HepG2 (cell line): ENCODE data around the gene TPX2. TPM values are rescaled to one million over a fixed set of nuclear protein-coding genes. Genes with fewer than 3 reads are reported as not detected.

Experiments used
- AGO2 ChIP-seq: fragments of 200-400 bp; formaldehyde crosslinking; optimal IDR thresholded peaks from 2 replicates; pipeline ENCODE3; 2017; ENCODE audit warnings: mild to moderate bottlenecking, low read depth, low read length, moderate library complexity
- ARNTL ChIP-seq: sonication (generic); formaldehyde crosslinking; IDR thresholded peaks from 2 replicates; pipeline ENCODE4 v1.4.0; 2020; ENCODE audit warnings: mild to moderate bottlenecking, missing genetic modification reagents
- HHEX ChIP-seq: IDR thresholded peaks from 2 replicates; pipeline ENCODE4 v1.6.1; 2016; ENCODE audit warnings: control low read depth
- IKZF1 ChIP-seq: fragments of 450-650 bp; IDR thresholded peaks from 2 replicates; pipeline ENCODE4 v1.7.1; 2016
- ISL2 ChIP-seq: sonication (generic); formaldehyde crosslinking; IDR thresholded peaks from 2 replicates; pipeline ENCODE4 v1.5.0; 2020; ENCODE audit warnings: missing genetic modification reagents
- KAT7 ChIP-seq: IDR thresholded peaks from 2 replicates; pipeline ENCODE4 v1.6.1; 2018; ENCODE audit warnings: borderline replicate concordance, missing compliant biosample characterization
- LCORL ChIP-seq, 2 experiments: fragments of 450-650 bp in 1 of 2; sonication (generic) in 1 of 2; formaldehyde crosslinking in 1 of 2; IDR thresholded peaks; 2 replicates each; pipeline versions ENCODE4 v1.5.0 to v1.6.1; 2017 to 2020; ENCODE audit warnings: antibody characterized with exemption in 1 of 2, missing genetic modification reagents in 1 of 2
- MXD4 ChIP-seq: IDR thresholded peaks from 2 replicates; pipeline ENCODE4 v1.6.1; 2016; ENCODE audit warnings: mild to moderate bottlenecking, missing biosample characterization, missing genetic modification reagents
- MYC ChIP-seq: sonication (generic); formaldehyde crosslinking; IDR thresholded peaks from 2 replicates; pipeline ENCODE4 v1.9.0; 2021; ENCODE audit warnings: missing genetic modification reagents, borderline replicate concordance
- NFYB ChIP-seq: sonication (generic); formaldehyde crosslinking; IDR thresholded peaks from 2 replicates; pipeline ENCODE4 v1.4.0; 2020; ENCODE audit warnings: missing genetic modification reagents
- NR1H2 ChIP-seq: sonication (generic); formaldehyde crosslinking; IDR thresholded peaks from 2 replicates; pipeline ENCODE4 v1.8.1; 2022; ENCODE audit warnings: low read depth, missing genetic modification reagents, borderline replicate concordance
- RBM39 ChIP-seq: fragments of 200-400 bp; formaldehyde crosslinking; IDR thresholded peaks from one replicate; pipeline ENCODE4 v1.6.1; 2018; ENCODE audit warnings: antibody characterized with exemption, mild to moderate bottlenecking, low read depth, low read length; ENCODE audit not compliant: poor library complexity, severe bottlenecking
- SKI ChIP-seq: fragments of 450-650 bp; IDR thresholded peaks from one replicate; pipeline ENCODE4 v1.6.1; 2018; ENCODE audit warnings: mild to moderate bottlenecking; ENCODE audit not compliant: partially characterized antibody
- ZBTB42 ChIP-seq: sonication (generic); formaldehyde crosslinking; IDR thresholded peaks from 2 replicates; pipeline ENCODE4 v1.5.0; 2020; ENCODE audit warnings: mild to moderate bottlenecking, missing genetic modification reagents
- ZMYM2 ChIP-seq: sonication (generic); formaldehyde crosslinking; IDR thresholded peaks from 2 replicates; pipeline ENCODE4 v1.8.0; 2022; ENCODE audit warnings: mild to moderate bottlenecking, missing genetic modification reagents
- ZNF263 ChIP-seq: sonication (generic); formaldehyde crosslinking; IDR thresholded peaks from 2 replicates; pipeline ENCODE4 v1.4.0; 2020; ENCODE audit warnings: missing genetic modification reagents
- ZNF484 ChIP-seq: sonication (generic); formaldehyde crosslinking; IDR thresholded peaks from 2 replicates; pipeline ENCODE4 v1.5.1; 2020; ENCODE audit warnings: mild to moderate bottlenecking, low read depth, missing genetic modification reagents, borderline replicate concordance
- ZSCAN12 ChIP-seq: sonication (generic); formaldehyde crosslinking; IDR thresholded peaks from 2 replicates; pipeline ENCODE4 v1.9.0; 2021; ENCODE audit warnings: mild to moderate bottlenecking, missing genetic modification reagents
- polyA plus RNA-seq, 8 experiments: library from polyadenylated mRNA; depleted of rRNA in 3 of 8; stranded (reverse) in 7 of 8; unstranded in 1 of 8; fragments of >200 nt; fragmentation: Illumina TruSeq in 4 of 8; extraction: Trizol in 4 of 8; gene quantifications; 2 replicates each; pipeline versions ENCODE4 v1.2.1 to v1.2.3, GENCODE V29; 2011 to 2016; ENCODE audit warnings: low read depth in 4 of 8, missing spikeins in 1 of 8, mixed read lengths in 1 of 8; ENCODE audit not compliant: insufficient read depth in 1 of 8
- total RNA-seq, 5 experiments: library from RNA; depleted of rRNA; stranded (reverse); fragments of >200 nt; fragmentation: Illumina TruSeq; extraction: Trizol; gene quantifications; 2 replicates each; pipeline ENCODE4 v1.2.3, GENCODE V29; 2016; ENCODE audit warnings: low read depth in 1 of 5
- TF ChIP-seq, protein P1 (sequence below): sonication (generic); formaldehyde crosslinking; IDR thresholded peaks from 2 replicates; pipeline ENCODE4 v1.4.0; 2020; ENCODE audit warnings: mild to moderate bottlenecking, missing genetic modification reagents, borderline replicate concordance
- TF ChIP-seq, protein P2 (sequence below): fragments of 450-650 bp; IDR thresholded peaks from 2 replicates; pipeline ENCODE4 v1.6.1; 2017
- TF ChIP-seq, protein P3 (sequence below): sonication (generic); formaldehyde crosslinking; IDR thresholded peaks from 2 replicates; pipeline ENCODE4 v1.5.1; 2020; ENCODE audit warnings: missing genetic modification reagents, mild to moderate bottlenecking, borderline replicate concordance

Gene TPX2
- total and polyA plus RNA-seq, 2 of the 13 experiments (the other 11 are each of a cell fraction or from before 2014, with no cell fraction given), result 34.3 to 124 TPM

DNA sequence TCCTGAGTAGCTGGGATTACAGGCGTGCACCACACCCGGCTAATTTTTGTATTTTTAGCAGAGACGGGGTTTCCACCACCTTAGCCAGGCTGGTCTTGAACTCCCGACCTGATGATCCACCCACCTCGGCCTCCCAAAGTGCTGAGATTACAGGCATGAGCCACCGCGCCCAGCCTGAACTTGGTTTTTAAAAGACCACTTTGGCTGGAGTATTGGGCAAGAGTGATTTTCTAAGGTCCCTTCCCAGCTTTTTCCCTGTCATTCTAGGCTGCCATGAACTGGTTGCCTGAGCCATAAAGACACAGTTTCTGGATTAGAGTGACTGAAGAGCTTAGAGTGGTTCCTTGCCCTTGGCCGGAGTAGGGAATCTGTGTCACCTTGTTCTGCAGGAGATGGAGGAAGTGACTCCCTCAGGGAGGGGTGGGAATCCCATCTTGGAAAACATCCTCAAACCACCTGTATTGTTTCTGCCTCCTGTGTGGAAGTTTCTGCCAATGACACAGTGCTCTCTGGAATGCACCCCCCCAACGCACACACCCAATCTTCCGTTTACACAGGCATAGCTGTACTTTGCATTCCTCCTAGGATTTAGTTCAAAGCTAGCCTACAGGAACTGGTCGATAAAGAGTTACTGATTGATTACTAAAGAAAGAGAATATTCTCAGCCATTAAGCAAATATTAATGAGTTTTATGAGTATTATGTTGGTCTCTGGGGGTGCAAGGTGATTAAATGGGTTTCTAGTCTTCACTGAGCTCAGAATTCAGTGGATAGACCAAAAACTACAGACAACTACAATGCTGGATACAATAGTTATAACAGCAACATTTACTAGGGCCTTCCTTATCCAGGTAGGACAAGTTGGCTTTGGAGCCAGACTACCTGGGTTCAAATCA, 34.6 kb upstream of the TPX2 start (continued):
- TF ChIP-seq, protein P1, sequence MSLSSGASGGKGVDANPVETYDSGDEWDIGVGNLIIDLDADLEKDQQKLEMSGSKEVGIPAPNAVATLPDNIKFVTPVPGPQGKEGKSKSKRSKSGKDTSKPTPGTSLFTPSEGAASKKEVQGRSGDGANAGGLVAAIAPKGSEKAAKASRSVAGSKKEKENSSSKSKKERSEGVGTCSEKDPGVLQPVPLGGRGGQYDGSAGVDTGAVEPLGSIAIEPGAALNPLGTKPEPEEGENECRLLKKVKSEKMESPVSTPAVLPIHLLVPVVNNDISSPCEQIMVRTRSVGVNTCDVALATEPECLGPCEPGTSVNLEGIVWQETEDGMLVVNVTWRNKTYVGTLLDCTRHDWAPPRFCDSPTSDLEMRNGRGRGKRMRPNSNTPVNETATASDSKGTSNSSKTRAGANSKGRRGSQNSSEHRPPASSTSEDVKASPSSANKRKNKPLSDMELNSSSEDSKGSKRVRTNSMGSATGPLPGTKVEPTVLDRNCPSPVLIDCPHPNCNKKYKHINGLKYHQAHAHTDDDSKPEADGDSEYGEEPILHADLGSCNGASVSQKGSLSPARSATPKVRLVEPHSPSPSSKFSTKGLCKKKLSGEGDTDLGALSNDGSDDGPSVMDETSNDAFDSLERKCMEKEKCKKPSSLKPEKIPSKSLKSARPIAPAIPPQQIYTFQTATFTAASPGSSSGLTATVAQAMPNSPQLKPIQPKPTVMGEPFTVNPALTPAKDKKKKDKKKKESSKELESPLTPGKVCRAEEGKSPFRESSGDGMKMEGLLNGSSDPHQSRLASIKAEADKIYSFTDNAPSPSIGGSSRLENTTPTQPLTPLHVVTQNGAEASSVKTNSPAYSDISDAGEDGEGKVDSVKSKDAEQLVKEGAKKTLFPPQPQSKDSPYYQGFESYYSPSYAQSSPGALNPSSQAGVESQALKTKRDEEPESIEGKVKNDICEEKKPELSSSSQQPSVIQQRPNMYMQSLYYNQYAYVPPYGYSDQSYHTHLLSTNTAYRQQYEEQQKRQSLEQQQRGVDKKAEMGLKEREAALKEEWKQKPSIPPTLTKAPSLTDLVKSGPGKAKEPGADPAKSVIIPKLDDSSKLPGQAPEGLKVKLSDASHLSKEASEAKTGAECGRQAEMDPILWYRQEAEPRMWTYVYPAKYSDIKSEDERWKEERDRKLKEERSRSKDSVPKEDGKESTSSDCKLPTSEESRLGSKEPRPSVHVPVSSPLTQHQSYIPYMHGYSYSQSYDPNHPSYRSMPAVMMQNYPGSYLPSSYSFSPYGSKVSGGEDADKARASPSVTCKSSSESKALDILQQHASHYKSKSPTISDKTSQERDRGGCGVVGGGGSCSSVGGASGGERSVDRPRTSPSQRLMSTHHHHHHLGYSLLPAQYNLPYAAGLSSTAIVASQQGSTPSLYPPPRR (CRISPR knock-in tag), result peak; percentile 100
- TF ChIP-seq AGO2, result no peak
- TF ChIP-seq ZNF484, result no peak
- TF ChIP-seq ZBTB42 (CRISPR knock-in tag), result 0 out of 2 replicates have a peak, but pooled peaks have one; percentile 25
- TF ChIP-seq NR1H2 (CRISPR knock-in tag), result peak; percentile 50; the same call in 1 of the 2 replicates
- peak; percentile 92 for TF ChIP-seq MXD4 (CRISPR knock-in tag)
- TF ChIP-seq HHEX (CRISPR knock-in tag), result peak; percentile 90
- peak; percentile 87 for TF ChIP-seq MYC (CRISPR knock-in tag)
- peak; percentile 91 for TF ChIP-seq ZMYM2 (CRISPR knock-in tag)
- no peak for TF ChIP-seq IKZF1
- peak; percentile 97 for TF ChIP-seq ARNTL (CRISPR knock-in tag)
- peak; percentile 52; the same call in 1 of the 2 replicates for TF ChIP-seq NFYB (CRISPR knock-in tag)
- TF ChIP-seq, protein P2, sequence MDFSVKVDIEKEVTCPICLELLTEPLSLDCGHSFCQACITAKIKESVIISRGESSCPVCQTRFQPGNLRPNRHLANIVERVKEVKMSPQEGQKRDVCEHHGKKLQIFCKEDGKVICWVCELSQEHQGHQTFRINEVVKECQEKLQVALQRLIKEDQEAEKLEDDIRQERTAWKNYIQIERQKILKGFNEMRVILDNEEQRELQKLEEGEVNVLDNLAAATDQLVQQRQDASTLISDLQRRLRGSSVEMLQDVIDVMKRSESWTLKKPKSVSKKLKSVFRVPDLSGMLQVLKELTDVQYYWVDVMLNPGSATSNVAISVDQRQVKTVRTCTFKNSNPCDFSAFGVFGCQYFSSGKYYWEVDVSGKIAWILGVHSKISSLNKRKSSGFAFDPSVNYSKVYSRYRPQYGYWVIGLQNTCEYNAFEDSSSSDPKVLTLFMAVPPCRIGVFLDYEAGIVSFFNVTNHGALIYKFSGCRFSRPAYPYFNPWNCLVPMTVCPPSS, result no peak
- TF ChIP-seq SKI, result peak; percentile 96
- TF ChIP-seq ZNF263 (CRISPR knock-in tag), result peak; percentile 82
- TF ChIP-seq LCORL (IDR thresholded peaks at IDR 0.05), result peak; percentile 89
- TF ChIP-seq LCORL (CRISPR knock-in tag; IDR thresholded peaks at IDR 0.05), result peak; percentile 100
- TF ChIP-seq, protein P3, sequence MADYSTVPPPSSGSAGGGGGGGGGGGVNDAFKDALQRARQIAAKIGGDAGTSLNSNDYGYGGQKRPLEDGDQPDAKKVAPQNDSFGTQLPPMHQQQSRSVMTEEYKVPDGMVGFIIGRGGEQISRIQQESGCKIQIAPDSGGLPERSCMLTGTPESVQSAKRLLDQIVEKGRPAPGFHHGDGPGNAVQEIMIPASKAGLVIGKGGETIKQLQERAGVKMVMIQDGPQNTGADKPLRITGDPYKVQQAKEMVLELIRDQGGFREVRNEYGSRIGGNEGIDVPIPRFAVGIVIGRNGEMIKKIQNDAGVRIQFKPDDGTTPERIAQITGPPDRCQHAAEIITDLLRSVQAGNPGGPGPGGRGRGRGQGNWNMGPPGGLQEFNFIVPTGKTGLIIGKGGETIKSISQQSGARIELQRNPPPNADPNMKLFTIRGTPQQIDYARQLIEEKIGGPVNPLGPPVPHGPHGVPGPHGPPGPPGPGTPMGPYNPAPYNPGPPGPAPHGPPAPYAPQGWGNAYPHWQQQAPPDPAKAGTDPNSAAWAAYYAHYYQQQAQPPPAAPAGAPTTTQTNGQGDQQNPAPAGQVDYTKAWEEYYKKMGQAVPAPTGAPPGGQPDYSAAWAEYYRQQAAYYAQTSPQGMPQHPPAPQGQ (CRISPR knock-in tag), result peak; percentile 100
- peak; percentile 94 for TF ChIP-seq KAT7 (CRISPR knock-in tag)
- TF ChIP-seq ISL2, result peak; percentile 100
- TF ChIP-seq RBM39, result no peak
- peak; percentile 21; the same call in 1 of the 2 replicates for TF ChIP-seq ZSCAN12
